GM18505 (cell line): Measurements from ENCODE around the gene TBC1D13.
"Not testable (repeated sequence)": the region's sequence is repeated elsewhere in the genome, so short reads cannot be mapped to it uniquely, and the experiment has no call there.

Experiments
- ATAC-seq: cut with Tn5 transposase; IDR thresholded peaks from one replicate; pipeline ENCODE4 v1.9.1; 2021; ENCODE audit not compliant: unreplicated experiment
- POLR2A ChIP-seq: IDR thresholded peaks from 4 replicates; pipeline ENCODE4 v1.6.1; 2011; ENCODE audit warnings: borderline replicate concordance; ENCODE audit not compliant: insufficient read depth, insufficient read length; ENCODE audit errors: extremely low read depth

The TBC1D13 gene

GRCh38 chr9:128835246-128836210 lies 48.5 kb downstream of the TBC1D13 start:
- ATAC-seq: no peak
- TF ChIP-seq POLR2A: no peak

DNA sequence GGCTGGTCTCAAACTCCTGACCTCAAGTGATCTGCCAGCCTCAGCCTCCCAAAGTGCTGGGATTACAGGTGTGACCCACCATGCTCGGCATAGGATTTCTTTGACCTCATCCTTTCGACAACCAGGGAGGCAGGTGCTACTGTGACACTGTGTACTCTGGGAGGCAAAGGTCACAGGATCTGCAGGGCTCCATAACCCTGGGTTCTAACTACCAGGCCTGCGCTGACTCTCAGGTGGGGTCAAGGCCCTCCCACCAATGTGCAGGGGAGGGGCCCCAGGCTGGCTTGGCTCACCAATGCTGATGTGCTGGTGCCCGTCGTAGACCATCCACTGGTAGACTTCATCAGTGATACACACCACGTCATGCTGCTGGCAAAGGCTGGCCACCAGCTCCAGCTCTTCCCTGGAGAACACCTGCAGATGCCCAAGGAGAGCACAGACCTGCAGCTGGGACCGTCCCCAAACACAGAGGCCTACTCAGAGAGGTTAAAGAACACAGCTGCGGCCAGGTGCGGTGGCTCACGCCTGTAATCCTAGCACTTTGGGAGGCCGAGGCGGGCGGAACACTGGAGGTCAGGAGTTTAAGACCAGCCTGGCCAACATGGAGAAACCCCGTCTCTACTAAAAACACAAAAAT lies 49.6 kb downstream of the TBC1D13 start:
- TF ChIP-seq POLR2A: no peak
- ATAC-seq: no peak

- ATAC-seq: no peak
- TF ChIP-seq POLR2A: no peak
Observed at GRCh38 chr9:128838338-128838737, 51.3 kb downstream of the TBC1D13 start.

DNA sequence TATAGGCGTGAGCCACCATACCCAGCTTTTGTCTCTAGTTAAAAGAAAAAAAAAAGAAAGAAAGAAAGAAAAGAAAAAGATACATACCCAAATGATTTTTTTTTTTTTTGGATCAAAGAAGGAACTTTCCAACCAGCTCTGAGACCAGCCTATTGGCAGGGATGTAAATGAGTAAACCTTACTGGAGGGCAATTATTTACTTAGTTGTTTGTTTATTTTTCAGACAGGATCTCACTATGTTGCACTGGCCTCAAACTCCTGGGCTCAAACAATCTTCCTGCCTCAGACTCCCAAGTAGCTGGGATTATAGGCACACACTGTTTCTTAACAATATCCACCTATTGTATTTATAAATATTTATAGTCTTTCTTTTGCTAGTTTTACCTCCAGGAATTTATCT lies 53.5 kb downstream of the TBC1D13 start:
- ATAC-seq: no peak
- no peak for TF ChIP-seq POLR2A

GRCh38 chr9:128841694-128842492 lies 54.8 kb downstream of the TBC1D13 start:
- no peak for ATAC-seq
- no peak for TF ChIP-seq POLR2A

- ATAC-seq: not testable (repeated sequence)
Observed at GRCh38 chr9:128843171-128843570, 56.1 kb downstream of the TBC1D13 start.

GRCh38 chr9:128845186-128845931 lies 58.3 kb downstream of the TBC1D13 start:
- no peak for TF ChIP-seq POLR2A
- no peak for ATAC-seq

- TF ChIP-seq POLR2A: no peak
- ATAC-seq: no peak
Observed at GRCh38 chr9:128846680-128847030, 59.6 kb downstream of the TBC1D13 start.

- no peak for TF ChIP-seq POLR2A
- ATAC-seq: no peak
Observed at GRCh38 chr9:128847803-128848202, 60.8 kb downstream of the TBC1D13 start.

DNA sequence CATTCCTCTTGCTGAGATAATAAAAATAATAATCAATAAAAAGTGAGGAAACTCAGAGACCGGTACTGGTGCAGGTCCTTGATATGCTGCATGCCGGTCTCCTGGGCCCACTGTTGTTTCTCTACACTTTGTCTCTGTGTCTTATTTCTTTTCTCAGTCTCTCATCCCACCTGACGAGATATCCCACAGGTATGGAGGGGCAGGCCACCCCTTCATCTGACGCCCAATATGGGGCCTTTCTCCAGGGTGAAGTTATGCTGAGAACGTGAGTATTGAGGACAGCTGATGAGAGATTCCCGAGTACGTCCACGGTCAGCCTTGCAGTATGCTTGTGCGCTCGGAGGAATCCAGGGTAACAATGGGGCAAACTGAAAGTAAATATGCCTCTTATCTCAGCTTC lies 64.0 kb downstream of the TBC1D13 start:
- not testable (repeated sequence) for ATAC-seq

DNA sequence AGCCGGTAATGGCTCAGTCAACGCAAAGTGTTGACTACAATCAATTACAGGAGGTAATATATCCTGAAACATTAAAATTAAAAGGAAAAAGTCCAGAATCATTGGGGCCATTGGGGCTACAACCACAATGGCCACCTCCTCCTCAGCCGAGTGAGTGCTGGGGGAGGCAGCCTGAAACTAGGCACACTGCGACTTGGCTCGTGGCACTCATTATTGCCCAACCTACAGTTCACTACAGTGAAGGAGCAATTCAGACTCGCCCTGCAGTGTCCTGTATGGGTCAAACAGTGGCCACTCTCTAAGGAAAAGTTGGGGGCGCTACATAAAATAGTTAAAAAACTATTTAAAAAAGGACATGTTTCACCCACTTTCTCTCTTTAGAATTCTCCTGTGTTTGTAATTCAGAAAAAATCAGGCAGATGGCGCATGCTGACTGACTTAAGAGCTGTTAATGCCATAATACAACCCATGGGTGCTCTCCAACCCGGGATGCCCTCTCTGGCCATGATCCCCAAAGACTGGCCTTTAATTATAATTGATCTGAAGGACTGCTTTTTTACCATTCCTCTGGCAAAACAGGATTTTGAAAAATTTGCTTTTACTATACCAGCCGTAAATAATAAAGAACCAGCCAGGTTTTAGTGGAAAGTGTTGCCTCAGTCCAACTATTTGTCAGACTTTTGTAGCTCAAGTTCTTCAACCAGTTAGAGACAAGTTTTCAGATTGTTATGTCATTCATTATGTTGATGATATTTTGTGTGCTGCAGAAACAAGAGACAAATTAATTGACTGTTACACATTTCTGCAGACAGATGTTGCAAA lies 64.9 kb downstream of the TBC1D13 start:
- ATAC-seq: not testable (repeated sequence)

GRCh38 chr9:128852646-128853045 lies 65.6 kb downstream of the TBC1D13 start:
- ATAC-seq: not testable (repeated sequence)

DNA sequence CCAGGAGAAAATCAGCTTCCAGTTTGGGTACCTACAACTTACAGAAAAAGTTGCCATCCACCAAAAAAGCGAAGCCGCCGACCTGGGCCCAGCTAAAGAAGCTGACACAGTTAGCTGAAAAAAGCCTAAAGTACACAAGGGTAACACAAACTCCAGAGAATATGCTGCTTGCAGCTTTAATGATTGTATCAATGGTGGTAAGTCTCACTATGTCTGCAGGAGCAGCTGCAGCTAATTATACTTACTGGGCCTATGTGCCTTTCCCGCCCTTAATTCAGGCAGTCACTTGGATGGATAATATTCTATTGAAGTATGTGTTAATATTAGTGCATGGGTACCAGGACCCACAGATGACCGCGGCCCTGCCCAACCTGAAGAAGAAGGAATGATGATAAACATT lies 67.4 kb downstream of the TBC1D13 start:
- ATAC-seq: not testable (repeated sequence)

- ATAC-seq: not testable (repeated sequence)
Observed at GRCh38 chr9:128858476-128858875, 71.4 kb downstream of the TBC1D13 start.
